NCI-H128 (cell line): Measurements from ENCODE around the gene DCBLD2.
A peak's percentile ranks its signal among the peaks of the same experiment; 100 is the strongest.

ENCODE experiments used
- DNase-seq: peaks from one replicate; lab custom pipeline; 2025; ENCODE audit not compliant: unreplicated experiment; lab: John Stamatoyannopoulos, UW

DCBLD2 gene, protein sequence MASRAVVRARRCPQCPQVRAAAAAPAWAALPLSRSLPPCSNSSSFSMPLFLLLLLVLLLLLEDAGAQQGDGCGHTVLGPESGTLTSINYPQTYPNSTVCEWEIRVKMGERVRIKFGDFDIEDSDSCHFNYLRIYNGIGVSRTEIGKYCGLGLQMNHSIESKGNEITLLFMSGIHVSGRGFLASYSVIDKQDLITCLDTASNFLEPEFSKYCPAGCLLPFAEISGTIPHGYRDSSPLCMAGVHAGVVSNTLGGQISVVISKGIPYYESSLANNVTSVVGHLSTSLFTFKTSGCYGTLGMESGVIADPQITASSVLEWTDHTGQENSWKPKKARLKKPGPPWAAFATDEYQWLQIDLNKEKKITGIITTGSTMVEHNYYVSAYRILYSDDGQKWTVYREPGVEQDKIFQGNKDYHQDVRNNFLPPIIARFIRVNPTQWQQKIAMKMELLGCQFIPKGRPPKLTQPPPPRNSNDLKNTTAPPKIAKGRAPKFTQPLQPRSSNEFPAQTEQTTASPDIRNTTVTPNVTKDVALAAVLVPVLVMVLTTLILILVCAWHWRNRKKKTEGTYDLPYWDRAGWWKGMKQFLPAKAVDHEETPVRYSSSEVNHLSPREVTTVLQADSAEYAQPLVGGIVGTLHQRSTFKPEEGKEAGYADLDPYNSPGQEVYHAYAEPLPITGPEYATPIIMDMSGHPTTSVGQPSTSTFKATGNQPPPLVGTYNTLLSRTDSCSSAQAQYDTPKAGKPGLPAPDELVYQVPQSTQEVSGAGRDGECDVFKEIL

DNA sequence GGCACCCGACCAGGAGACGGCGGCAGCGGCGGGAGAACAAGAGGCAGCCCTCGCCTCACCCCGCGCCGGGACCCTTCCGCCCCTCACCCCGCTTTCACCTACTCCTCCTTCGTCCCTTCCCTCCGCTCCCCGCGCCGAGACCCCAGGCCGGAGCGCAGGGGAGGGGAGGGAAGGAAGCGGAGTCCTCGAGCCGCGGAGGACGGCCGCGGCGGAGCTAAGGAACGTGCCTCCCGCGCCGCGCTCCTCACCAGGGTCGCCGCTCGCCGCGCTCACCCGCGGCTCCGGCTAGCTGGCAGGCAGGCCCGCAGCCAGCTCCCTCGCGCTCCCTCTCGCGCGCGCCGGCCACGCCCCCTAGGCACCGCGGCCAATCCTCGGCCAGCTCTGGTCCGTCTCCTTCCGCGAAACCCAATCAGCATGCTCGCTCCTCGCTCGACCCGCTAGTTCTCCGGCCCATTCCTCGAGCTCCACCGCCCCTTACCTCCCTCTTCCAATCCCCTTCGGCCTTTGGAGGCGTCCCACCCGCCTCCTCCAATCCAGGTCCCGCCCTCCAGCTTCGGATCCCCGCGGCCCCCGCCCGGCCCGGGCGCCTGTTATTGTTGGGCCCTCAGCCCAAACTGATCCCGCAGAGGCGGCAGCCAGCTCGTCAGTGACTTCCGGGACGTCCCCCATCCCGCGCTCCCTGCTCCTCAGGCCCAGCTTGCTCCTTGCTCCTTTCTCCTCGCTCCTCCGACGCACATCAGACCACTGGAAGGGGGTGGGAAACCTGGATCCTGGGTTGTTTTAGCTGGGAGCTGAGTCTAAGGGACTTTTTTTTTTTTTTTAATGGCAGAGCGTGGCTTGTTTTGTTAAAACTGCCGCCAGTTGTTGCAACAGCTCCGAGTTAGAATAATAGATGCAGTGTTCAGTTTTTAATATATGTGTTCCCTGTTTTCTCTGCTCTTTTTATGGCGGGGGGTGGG lies at the start of gene DCBLD2:
TSS of gene DCBLD2 (minus strand) at position 304 of the 959 bp plus-strand sequence. CDS start 369 bp downstream, outside the sequence.
- DNase-seq = peak; percentile 96

DNA sequence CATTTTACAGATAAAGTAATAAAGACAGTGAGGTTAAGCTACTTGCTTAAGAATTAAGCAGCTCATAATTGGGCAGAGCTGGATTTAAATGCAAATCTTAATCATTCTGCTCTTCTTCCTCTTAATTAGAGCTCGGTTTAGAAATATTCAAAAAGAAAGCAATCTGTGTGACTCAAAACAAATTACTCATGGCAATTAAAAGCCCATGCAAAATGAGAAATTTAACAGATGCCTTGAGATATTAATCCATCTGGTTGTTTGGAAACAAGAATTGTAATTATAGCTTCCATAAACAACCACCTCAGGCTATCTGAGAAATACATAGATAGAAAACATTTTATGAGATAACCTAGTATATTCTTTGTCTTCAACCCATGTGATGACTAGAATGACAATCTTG lies 44.2 kb upstream of the DCBLD2 start:
- DNase-seq = no peak

DNA sequence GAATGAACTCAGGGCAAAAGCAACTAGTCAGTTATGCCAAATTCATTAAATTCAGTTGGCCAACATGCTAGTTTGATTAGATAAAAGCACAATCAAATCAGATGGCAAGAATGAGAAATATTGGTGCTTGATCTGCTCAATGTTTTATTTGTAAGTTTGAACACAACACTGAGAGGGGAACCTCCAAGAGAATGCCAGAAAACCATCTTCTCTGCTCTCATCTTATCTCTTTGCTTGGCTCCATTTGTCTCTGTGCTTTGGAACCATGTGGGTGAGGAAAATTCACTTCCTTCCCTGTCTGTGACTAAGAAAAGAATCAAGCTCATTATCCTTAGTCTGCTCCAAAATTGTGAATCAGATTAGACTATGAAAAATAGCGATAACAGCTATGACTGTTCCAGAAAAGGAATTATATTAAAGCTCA lies 43.6 kb upstream of the DCBLD2 start:
- DNase-seq = no peak

DNA sequence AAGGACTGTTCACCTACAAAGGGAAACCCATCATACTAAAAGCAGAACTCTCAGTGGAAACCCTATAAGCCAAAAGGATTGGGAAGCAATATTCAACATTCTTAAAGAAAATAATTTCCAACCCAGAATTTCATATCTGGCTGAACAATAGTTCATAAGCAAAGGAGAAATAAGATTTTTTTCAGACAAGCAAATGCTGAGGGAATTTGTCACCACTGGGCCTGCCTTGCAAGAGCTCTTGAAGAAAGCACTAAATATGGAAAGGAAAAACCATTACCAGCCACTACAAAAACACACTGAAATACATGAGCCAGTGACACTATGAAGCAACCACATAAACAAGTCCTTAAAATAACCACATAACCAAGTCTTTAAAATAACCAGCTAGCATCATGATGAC lies 28.9 kb upstream of the DCBLD2 start:
- DNase-seq = no peak

DNA sequence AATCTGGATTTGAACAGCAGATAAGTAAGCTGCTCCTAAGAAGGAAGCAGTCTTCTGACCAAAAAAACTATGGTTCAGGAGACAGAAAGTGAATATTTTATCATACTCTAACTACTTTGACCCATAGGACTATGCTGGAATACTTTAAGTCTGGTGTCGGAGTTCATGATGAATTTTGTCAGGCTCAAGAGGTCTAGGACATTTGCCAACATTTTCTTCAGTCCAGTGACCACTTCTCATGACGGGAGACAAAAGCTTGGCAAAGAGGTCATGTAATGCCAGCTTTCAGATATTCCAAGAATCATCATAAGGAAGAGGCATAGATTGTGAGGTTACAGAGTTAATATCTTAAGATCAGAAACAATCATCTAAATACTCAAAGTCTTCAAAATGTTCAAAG lies 20.5 kb upstream of the DCBLD2 start:
- no peak for DNase-seq

DNA sequence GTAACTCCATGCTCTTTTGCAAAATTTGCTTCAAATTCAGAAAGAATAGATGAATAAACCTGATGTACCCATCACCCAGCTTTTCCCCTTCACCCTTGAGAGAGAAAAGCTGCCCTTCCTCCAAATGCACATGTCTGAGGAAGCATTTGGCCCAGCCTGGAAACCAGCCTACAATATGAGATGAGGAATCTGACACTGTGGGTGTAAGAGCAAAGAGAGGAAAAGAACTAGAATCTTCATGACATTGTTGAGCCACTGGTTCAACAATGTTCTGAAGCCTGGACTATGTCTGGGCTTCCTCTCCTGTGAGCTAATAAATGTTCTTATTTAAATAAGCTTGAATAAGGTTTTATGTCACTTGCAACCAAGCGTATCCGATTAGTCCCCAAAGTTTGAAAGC lies 18.7 kb upstream of the DCBLD2 start:
- no peak for DNase-seq

DNA sequence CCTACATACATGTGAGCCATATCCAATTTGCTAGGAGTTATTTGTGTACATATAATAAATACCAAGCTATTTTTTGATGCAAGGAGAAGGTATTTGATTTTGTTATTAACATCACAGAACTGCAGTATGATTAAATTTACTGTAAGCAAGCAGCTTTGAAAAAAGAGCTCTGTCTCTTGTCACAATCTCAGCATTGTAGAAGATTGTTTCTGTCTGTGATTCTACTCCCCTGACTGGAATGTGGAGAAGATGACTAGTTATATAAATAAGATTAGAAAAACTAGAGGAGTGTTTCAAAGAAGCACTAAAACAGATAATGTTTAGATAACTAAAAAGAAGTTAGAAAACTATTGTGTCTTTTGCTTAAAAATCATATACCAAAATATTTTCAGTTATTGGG lies 17.1 kb upstream of the DCBLD2 start:
- DNase-seq = no peak

DNA sequence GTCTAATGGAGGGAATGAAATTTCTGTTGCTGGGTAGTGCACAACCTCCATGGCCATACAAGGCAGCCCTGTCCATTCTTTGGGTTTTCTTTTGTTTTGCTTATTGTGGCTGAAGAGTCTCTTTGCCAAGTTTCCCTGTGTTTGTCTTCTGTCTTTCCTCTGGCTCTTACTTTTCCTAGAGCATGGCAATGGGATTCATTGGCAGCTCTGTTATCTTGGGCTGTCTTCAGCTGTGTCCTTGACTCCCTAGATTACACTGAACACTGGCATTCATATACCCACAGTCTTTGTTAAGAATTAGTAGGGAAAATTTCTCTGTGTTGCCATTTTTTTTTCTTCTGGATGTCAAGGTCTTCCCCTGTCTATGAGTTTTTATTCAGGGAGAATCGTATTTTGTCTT lies 16.1 kb upstream of the DCBLD2 start:
- no peak for DNase-seq

DNA sequence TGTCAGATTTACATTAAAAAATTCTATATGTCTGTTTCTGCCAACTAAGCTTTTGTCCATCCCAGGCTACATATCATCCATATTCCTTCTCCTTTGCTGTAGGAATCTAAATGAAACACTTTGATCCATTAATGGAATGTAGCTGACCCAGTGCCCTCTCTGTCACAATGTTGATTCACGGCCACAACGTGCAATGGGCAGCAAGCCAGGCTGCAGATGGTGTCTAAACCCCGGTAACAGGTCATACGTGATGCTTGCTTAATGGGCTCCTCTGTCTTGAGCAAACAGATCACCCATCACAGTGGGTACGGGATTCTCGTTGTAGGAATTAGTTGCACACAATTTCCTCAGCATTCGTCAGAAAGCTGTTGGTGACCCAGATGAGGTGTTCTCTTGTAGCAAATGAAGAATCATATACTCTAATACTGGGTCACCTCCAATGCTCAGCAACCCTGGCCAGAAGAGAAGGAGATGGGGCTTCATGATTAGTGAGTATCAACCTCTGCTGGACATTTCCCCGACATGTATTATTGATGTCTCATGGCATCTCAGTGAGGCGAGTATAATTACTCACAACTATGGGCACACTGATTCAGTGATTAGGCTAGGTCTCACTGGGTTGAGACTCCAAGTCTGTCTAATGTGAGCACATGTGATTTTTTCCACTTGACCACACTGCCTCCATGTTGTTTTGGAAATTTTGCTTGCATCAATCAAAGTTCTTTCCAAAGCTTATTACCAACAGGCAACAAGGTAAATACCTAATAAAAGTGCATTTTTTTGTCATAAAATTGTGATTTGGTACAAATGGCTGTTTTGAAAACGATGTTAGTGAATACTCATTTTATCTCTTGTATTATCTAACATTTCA lies 12.9 kb upstream of the DCBLD2 start:
- DNase-seq = no peak

DNA sequence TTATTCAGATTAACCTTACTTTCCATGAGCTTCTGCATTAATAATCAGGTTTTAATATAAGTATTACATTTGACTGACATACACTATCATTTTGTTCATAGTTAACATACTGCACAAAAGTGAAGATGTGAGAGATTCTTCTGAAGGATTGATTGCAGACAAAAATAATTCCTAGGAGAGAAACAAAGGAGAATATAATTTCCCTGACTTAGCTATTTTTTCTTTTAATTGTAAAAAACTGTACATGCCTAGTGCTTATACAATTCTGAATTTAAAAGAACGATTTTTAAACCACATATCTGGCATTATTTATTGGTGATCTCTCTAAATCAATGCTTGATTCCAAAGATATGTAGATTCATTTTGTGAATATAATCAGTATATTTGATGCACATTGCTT lies 11.0 kb upstream of the DCBLD2 start:
- no peak for DNase-seq

DNA sequence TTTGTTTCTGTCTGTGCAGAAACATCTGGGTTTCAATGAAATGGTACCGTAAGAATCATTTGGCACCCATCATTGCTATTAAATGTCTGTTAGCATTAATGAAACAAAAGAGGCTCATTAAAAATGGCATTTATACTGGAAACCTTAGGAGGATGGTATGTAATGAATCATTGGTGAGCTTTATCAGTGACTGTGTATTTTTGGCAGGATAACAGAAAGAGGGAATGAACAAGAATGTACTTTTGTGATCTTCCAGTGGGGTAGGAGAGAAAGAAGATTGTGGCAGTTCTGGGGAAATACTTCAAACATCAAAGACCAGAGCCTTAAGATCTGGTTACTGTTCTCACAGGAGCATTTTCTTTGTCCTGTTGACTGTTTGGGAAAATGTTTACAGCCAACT lies 4.7 kb upstream of the DCBLD2 start:
- DNase-seq = no peak

DNA sequence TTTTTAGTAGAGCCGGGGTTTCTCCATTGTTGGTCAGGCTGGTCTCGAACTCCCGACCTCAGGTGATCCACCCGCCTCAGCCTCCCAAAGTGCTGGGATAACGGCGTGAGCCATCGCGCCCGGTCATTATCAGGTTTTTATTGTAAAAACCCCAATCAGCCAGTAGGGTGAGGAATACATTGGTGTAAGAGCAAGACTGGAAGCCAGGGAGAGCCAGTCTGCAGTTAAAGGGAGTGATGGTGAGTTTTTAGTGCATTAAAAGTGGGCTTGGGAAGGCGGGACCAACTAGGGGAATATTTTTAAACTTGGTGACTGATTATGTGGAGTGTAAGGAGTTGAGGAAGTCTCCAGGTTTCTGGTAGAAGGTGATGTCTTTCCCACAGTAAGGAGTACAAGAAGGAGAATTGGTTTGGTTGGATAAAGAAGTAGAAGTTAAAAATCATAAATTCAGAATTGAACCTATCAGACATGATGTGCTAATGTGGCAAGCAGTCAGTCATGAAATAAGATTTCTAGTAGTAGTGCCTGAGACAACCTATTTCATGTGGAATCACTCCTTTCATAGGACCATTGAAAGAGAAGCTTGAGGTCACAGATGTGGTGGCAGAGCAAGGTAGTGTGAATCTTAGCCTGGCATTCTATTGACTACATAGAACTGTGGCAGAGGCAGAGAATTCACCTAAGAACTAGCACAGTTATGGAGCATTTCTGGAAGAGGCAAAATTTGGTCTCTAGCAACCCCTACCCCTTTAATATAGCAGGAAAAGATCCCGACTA lies 2.4 kb upstream of the DCBLD2 start:
- DNase-seq = no peak

DNA sequence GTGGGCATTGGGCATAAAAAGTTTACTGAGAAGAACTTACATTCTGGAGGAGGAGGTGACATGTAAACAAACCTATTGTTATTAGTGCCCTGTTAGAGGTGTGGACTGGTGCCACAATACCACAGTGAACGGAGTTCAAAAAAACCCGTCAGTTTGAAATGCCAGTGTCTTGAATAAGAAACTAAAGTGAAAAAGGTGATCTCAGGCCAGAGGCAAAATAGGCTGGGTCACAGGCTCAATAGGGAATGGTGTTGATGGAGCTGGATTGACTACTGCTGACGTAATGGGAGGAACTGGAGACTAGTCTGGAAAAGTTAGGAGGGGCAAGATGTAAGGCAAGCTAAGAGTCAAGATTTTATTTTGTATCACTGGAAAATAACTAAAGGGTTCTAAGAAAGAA lies 1.6 kb upstream of the DCBLD2 start:
- DNase-seq = no peak

DNA sequence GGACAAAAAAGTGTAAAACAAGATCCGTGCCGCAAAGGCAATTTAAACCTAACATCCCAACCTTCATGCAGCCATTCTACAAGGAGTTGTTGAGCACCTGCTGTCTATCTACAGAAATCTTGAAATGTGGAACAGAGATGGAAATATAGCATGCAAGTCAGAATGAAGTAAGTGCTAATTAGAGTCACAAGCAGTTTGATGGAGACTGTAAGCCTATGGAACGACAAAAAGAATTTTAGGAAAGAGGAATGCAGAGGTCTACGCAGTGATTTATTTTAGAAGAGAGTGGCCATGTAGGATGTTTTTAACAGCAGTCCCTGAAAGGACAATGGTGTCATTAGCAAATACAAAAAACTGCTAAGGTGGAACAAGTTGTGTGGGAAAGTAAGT lies 851 bp upstream of the DCBLD2 start:
- no peak for DNase-seq

DNA sequence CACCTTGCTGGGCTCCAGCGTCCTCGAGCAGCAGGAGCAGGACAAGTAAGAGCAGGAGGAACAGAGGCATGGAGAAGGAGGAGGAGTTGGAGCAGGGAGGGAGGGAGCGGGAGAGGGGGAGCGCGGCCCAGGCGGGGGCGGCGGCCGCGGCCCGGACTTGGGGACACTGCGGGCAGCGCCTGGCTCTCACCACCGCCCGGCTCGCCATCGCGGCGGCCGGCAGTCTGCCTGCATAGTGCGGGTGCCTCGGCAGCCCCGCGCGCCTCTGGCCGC lies 440 bp downstream of the DCBLD2 start:
- DNase-seq = no peak

DNA sequence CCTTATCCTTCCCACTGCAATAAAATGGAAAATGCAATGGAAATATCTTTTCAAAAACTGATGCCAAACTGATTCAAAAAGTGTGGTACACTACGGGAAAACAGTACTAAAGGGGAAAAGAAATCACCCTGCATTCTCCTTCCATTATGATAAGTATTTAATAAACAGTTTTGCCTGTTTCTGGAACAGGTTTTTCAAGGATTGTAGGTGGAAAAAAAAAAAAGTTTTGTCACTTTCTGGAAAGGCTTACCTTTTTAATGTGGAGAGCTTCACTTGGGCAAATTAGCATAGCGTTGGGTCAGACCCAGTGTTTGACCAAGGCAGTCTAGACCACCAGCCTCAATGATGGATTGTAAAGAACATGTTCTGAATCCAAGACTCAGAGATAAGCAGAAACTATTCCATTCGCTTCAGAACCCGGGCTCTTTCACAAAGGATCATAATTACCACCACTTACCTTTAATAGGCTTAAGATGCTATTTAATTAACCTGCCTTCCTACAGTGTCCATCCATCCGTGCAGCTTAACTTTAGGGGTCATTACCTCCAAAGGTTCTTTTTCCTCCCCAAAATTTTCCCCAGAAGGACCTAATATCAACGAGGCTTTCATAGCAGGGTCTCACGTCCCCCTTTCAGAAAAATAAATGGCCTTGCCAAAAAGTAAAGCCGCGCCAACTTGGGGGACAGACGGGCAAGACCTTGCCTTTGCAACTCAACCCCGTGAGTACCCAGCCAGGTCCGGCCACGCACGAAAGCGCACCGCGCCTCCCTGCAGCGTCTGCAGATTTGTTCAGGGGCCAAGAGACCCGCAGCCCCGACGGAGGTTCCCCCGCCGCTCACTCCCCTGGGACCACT lies 1.0 kb downstream of the DCBLD2 start:
- no peak for DNase-seq

DNA sequence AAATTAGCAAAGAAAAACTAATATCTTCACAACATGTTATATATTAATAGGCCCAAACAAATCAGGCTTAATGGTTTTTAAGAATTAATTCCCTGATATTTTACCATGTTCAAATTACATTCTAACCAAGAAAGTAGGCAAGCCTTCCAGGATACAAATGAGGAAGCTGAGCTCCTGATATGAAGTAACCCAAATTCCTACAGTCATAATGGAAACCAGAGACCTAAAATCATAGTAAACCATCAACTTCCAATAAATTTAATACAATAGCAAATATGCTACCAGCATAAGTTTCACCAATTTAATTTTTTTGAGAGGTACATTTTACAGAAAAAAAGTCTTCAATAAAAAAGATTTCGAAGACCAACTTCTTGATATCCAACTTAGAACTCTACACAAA lies 3.8 kb downstream of the DCBLD2 start:
- no peak for DNase-seq

DNA sequence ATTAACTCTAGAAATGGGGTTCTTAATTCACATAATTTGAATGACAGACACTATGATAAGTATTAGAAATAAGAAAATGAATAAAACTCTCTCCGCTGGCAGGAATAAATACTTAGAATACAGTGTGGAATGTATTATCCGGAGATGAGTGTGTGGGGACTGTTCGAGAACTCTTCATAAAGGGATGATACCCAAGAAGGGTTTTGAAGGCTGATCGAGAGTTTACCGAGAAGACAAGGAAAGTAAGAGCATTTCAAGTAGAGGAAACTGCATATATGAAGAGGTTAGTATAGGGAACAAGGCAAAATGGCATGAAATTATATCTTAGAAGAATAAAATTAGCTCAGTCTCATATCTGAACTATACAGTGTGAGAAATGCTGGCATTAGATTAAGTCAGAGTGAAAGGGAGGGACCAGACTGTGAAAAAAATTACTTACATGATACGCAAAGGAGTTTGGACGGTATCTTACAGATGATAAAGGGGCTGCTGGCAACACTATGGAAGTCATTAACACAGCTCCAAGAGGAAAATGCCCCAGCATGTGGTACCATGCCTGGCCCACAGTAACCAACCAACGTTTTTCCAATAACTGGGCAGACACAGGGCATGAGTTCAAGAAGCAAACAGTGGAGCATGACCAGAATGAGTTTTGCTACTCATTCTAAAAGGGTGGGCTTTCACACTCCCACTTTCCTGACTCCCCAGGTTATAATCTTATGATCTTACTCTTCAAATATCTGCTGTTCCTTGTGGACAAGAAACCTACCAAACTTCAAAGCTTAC lies 6.5 kb downstream of the DCBLD2 start:
- DNase-seq = no peak
